Measurements from ENCODE around the gene QRSL1.

DNA sequence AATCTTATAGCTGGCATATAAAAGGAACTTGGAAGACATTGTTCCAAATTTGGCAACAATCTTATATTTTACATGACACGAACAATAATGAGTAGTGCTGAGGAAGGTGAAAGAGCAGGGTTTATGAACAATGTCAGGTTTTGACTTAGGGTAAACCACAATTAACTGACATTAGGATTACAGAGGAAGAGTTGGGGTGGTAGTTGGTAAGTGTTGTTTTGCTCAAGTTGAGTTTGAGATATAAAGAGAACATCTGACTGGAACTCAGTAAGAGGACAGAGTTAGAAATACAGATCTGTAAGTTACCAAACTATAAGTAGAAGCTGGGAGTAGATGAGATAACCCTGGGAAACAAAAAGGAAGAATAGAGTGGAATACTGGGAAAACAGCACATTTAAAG lies 15.2 kb upstream of the QRSL1 start:
- TF ChIP-seq, protein P1, sequence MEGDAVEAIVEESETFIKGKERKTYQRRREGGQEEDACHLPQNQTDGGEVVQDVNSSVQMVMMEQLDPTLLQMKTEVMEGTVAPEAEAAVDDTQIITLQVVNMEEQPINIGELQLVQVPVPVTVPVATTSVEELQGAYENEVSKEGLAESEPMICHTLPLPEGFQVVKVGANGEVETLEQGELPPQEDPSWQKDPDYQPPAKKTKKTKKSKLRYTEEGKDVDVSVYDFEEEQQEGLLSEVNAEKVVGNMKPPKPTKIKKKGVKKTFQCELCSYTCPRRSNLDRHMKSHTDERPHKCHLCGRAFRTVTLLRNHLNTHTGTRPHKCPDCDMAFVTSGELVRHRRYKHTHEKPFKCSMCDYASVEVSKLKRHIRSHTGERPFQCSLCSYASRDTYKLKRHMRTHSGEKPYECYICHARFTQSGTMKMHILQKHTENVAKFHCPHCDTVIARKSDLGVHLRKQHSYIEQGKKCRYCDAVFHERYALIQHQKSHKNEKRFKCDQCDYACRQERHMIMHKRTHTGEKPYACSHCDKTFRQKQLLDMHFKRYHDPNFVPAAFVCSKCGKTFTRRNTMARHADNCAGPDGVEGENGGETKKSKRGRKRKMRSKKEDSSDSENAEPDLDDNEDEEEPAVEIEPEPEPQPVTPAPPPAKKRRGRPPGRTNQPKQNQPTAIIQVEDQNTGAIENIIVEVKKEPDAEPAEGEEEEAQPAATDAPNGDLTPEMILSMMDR (IDR thresholded peaks at IDR 0.05), result no peak
- no peak for TF ChIP-seq POLR2A (IDR thresholded peaks at IDR 0.05)
